GM19023 (cell line): ENCODE measurements around the gene OTUD7B.

Experiments used
- ATAC-seq: cut with Tn5 transposase; IDR thresholded peaks from one replicate; pipeline ENCODE4 v1.9.1; 2021; ENCODE audit warnings: mild to moderate bottlenecking, moderate library complexity; ENCODE audit not compliant: unreplicated experiment

OTUD7B gene

DNA sequence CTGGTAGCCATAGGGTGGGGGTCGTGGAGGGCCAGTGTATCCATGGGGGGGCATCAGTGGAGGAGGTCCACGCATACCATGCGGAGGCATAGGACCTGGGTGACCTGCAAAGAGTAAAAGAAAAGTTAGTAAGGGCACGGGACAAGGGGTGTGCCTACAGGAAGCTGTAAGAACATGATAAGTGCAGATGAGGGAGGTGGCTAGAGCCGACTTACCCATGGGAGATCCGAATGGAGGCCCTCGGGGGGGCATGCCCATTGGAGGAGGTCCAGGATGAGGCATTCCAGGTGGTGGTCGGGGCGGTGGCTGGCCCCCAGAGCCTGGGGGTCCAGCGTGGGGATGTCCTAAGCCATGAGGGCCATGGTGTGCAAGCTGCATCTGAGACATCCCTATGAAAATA is 86.9 kb downstream of the OTUD7B start:
- ATAC-seq = no peak

DNA sequence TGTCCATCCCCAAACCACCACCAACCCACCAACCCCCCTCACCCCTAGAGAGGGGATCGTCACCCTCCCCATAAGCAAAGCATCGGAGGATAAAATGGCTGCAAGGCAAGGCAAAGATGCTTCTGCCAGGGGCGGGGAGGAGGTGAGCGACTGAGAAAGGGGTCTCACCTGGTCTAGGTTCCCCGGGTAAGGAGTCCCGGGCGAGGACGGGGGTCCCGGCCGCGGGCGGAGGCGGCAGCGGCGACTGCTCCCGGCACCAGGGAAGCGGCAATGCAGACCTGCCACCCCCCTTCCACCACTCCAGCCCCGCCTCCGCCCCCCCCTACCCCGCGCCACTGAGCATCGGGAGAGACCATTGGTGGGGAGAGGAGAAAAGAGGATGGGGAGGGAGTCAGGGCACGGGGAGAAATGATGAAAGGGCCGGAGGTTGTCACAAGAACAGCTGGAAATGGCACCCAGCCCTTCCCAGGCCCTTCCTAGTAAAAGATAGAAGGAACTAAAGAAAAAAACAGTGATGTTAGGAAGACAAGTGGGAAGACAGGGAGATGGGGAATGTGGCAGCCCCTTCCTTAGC is 92.9 kb downstream of the OTUD7B start, which contains the start of gene SV2A:
Gene SV2A, minus strand, starts transcription at position 274 of the 574 bp plus-strand sequence. CDS start 4,004 bp downstream, outside the sequence.
- no peak for ATAC-seq

DNA sequence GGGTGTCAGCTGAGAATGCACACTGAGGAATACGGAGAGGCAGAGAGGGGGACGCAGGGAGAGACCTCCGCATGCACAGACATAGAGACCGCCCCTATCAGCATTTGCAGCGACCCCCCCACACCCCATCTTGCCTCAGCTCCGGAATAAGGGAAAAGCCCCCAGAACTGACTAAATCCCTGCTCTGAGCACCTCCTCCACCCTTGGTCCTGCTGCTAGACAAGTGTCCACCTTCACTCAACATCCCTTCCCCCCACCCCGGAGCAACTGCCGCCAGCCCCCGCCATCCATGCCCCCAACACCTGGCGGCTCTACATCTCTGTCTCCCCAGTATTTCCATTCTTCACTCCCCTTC is 93.7 kb downstream of the OTUD7B start:
- no peak for ATAC-seq

DNA sequence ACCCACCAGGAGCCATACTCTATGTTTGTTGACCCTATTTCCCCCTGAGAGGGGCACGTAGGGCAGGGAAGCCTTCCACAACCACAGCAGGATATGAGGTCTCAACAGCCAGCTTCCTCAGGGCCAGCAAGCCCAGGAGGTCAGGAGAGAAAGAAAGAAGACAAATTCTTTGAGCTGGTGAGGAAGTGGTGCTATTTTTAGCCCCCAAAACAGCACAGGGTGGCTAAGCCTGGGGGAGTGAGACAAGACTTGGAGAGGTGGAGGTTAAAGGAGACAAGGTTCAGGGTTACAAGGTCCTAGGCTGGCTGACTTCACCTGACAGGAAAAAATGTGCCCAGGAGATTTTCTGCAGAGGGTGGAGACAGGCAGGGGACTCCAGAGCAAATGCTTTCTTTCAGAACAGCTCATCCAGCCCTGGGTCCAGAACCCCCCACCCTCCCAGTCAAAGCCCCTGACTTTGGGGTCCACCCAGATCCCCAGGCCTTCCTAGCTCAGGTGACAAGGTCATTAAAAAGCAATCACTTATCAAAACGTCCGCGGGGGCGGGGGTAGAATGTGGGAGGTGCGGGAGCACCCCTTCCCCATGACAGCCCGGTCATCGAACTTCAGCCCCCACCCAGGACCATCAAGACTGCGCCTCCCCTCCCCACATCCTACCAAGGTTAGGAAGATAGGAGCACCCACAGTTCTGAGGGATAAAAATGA is 94.2 kb downstream of the OTUD7B start:
- ATAC-seq = no peak

DNA sequence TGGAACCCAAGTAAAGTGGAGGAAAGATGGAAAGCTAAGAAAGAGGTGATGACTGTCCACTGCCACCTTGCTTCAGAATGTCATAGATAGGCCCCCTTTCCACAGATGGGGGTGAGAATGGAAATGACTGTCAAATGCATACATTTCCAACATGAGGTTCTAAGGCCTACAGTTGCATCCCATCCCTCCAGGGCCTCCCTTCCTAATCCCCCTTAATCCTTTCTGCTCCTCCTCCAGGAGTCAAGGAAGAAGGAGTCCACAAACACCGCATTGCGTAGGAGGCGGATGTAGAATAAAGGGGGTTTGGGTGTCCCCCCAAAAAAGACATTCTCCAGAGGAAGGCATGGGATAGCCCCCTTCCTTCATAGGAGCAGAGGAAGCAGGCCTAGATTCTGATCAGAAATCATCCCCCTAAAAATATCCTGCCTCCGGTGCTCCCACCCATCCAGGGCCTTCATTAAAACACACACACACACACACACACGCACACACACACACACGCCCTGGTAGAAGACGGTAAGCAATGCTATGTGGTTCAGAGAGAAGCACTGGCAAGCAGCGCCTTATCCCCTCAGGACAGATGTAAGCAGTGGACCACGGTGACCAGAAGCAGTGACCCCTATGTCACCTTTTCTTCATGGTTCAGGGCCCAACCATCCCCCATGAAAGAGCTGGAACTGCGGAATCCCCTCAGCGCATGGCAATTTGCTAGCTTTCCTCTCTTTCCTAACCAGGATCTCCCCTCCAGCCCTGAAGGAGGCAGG is 94.9 kb downstream of the OTUD7B start:
- ATAC-seq = no peak

DNA sequence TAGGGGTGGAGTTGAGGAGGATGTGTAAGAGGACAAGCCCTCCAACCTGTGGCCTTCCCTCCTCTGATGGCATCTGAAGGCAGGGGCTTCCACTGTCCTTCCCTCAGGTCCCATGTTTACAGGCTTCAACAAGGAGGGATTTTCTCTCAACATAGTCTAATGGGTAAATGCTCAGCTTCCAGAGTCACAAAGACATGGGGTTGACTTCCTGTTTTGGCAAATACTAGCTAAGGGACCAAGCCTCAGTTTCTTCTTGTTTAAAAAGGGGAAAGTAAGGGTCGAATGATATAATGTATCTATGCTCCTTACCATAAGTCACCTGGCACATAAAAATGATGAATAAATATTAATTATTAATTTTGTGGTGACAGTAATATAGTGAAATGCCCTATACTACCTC is 96.0 kb downstream of the OTUD7B start:
- no peak for ATAC-seq

DNA sequence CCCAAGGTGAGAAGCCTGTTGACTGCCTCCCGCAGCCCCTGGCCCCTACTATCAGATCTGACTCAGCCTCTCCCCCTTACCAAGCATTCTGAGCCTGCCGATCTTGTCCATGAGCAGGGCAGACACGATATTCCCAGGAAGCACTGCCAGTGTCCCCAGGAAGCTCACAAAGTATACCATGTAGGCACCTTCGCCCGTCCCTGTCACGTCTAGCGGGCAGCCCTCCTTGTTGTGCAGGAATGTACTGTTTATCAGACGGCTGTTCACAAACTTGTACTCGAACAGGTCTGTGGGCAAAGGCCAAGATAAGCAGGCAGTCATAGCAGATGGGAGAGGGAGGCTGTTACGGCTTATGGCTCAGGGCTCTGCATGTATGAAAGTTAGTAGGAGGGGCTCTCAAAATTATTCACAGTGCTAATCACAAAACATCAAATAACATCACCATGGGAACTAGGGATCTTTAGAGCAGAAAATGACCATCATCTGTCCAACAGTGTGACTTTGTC is 103.9 kb downstream of the OTUD7B start:
- ATAC-seq = no peak

DNA sequence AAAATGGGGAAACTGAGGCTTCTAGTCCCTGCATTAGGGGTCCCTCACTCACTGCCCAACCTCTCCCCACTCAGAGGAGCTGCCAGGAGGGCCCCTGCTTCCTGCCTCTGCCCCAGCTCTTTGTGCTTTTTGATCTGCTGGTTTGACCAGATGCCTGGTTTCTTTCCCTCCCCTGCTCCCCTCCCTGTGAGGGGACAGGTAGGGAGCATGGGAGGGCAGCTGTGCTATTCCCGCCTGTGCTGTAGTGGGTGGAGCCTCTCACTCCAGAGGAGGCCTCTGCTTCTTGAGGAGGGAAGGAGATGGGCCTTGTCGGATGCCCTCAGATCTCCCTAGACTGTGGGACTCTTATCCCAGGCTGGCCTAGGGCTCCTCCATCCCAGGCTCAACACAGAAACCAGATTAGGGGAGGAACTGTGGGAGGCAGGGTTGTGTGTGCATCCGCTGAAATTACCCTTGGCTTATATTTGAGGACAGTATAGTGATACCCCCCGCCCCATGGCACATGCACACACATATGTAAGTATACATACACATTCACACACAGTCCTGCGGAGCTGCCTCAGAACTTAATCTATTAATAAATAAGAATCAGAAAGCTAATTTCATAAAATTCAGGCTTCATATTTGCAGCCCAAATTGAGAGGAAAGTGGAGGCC is 106.6 kb downstream of the OTUD7B start:
- no peak for ATAC-seq

DNA sequence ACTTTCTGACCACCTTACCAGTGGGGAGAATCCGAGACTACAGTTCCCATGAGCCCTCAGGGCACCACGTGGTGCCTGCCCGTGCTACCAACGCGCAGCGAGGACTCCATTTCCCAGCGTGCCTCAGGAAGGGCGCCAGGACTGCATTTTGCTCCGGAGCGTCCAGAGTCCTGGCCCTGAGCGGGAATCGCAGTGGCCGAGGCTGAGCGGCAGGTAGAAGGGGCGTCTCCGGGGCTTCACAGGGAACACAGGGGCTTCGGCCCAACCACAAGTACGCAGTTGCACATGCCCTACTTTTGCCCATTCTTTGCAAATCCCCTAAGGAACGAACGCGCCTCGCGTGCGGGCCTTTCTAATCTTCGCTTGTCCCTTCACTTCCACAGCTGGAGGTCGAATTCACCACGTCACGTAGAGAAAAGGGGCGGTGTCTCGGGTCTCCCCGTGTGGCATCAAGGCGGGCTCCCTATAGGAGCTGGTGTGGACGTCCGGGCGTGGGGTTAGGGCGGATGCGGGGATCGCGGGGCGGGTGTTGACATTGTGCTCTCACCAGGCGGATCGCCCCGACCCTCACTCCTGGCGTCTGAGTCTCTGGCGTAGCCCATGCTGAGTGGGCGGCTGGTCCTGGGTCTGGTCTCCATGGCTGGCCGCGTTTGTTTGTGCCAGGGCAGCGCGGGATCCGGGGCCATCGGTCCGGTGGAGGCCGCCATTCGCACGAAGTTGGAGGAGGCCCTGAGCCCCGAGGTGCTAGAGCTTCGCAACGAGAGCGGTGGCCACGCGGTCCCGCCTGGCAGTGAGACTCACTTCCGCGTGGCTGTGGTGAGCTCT is 110.9 kb downstream of the OTUD7B start, which contains the start of gene BOLA1:
Gene BOLA1, plus strand, starts transcription at position 109 of the 825 bp plus-strand sequence. Its CDS starts 492 bp downstream, at position 601.
- peak; percentile 99 for ATAC-seq

DNA sequence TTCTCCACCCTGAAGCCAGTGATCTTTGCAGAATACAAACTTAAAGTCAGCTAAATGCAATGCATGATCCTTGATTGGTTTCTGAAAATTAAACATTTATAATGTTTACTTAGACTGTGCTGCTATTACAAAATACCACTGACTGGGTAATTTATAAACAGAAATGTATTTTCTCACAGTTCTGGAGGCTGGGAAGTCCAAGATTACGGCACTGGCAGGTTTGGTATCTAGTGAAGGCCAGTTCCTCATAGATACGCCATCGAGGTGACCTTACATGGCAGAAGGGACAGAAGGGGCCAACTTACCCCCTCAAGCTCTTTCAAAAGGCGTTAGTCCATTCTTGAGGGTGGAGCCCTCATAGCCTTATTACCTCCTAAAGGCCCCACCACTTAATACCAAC is 114.0 kb downstream of the OTUD7B start:
- ATAC-seq = no peak

DNA sequence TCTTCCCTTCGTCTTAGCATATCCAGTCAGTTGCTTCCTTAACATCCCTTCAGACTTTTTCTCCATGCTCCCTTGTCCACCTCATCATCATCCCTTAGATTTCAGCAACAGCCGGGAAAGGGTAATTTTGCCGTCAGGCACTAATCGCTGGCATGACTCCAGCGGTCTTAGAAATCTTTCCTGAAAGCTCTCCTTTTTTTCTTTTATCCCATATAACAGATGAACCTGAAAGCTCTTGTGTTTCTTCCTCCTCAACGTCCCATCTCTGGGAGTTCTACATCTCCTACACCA is 121.6 kb downstream of the OTUD7B start:
- no peak for ATAC-seq

DNA sequence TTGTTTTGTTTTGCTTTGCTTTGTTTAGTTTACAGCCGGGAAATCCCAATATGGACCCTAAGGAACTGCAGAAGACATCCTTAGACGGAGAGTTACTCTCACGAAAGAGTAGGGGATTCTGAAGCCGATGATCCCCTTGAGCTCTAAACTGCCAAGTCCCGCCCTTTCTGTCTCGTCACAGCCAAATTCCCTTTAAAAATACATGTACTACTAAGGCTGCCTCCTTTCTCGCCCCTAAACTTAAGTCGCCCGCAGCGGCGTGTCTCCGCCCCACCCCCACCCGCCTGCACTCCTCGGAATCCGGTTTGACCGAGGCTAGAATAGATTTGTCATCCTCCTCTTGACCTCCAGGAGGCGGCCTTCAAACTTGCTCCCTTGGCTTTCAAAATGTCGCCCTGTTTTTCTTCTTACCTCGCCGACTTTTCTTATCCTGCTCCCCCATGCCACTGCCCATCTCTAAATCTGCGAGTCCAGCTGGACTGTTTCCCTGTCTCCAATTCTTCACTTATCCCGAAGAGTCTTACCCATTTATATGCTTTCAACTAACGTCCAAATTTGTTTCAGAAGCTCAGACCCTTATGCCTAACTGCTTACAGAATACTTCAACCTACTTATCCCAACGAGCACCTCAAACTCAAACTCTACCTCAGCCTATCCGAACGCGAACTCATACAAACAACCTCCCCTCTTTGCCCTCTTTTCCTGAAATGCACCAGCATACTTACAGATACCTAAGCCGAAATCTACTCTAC is 122.1 kb downstream of the OTUD7B start:
- ATAC-seq = peak; percentile 22
